Neural cell (in vitro differentiated cells): ENCODE data around the gene OBSCN.

Experiments used
- MXI1 ChIP-seq: fragments of 450-650 bp; conservative IDR thresholded peaks from 2 replicates; pipeline ENCODE4 v1.6.1; 2014; ENCODE audit warnings: antibody characterized with exemption, mild to moderate bottlenecking; ENCODE audit not compliant: poor library complexity, severe bottlenecking
- TAF1 ChIP-seq: IDR thresholded peaks from 2 replicates; pipeline ENCODE4 v1.6.1; 2012; ENCODE audit warnings: low read depth
- TF ChIP-seq, protein P1 (sequence below): fragments of 450-650 bp; IDR thresholded peaks from 2 replicates; pipeline ENCODE4 v1.5.1; 2014; ENCODE audit warnings: antibody characterized with exemption, mild to moderate bottlenecking, moderate library complexity; ENCODE audit not compliant: poor library complexity, severe bottlenecking

DNA sequence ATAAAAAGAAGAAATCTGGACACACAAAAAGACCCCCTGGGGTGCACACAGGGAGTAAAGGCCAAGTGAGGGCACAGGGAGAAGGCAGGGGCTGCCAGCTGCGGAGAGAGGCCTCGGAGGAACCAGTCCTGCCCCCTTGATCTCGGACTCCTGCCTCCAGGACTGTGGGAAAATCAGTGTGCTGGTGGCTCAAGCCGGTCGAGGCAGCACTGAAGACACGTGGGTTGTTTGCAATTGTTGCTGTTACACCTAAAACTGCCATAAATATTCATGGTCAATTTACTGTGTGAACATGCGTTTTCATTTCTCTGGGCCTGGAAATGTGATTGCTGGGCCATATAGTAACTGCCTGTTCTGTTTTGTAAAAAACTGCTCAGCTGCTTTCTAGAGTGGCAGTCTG lies 23.7 kb upstream of the OBSCN start:
- TF ChIP-seq, protein P1, sequence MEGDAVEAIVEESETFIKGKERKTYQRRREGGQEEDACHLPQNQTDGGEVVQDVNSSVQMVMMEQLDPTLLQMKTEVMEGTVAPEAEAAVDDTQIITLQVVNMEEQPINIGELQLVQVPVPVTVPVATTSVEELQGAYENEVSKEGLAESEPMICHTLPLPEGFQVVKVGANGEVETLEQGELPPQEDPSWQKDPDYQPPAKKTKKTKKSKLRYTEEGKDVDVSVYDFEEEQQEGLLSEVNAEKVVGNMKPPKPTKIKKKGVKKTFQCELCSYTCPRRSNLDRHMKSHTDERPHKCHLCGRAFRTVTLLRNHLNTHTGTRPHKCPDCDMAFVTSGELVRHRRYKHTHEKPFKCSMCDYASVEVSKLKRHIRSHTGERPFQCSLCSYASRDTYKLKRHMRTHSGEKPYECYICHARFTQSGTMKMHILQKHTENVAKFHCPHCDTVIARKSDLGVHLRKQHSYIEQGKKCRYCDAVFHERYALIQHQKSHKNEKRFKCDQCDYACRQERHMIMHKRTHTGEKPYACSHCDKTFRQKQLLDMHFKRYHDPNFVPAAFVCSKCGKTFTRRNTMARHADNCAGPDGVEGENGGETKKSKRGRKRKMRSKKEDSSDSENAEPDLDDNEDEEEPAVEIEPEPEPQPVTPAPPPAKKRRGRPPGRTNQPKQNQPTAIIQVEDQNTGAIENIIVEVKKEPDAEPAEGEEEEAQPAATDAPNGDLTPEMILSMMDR: no peak
- TF ChIP-seq TAF1 (no peak), MXI1 (no peak)
